Measurements from ENCODE around the gene CD24. TPM values are rescaled to one million over a fixed set of nuclear protein-coding genes. Genes with fewer than 3 reads are reported as not detected.
"Not testable (repeated sequence)": the region's sequence is repeated elsewhere in the genome, so short reads cannot be mapped to it uniquely, and the experiment has no call there.

Gene CD24
- total RNA-seq, 4 donors from 2014 or later: 1,557 to 2,748 (median 2,297) TPM

- no peaks in the 10 kb centered on the region for H3K4me1 ChIP-seq
- no peak for TF ChIP-seq CTCF (IDR thresholded peaks at IDR 0.05)
- no peak for TF ChIP-seq POLR2A (IDR thresholded peaks at IDR 0.05)
- H3K36me3 ChIP-seq: no peaks in the 10 kb centered on the region
- H3K9me3 ChIP-seq: no peaks in the 10 kb centered on the region
- H3K27ac ChIP-seq: no peak overlapping the region
- no peaks in the 10 kb centered on the region for H3K27me3 ChIP-seq
- 77 to 85% methylated on average over 2 of the region's 2 CpGs for WGBS, 2 donors
- intact Hi-C loops (cut with DNase I): no loop called here
- DNase-seq: no peak
- H3K4me3 ChIP-seq (replicated peaks in 1 of 3): no peak overlapping the region
These were observed 35.0 kb upstream of the CD24 start for GRCh38 chr6:107009499-107009898.

- no peaks in the 10 kb centered on the region for H3K9me3 ChIP-seq
- WGBS, 2 donors: 32 to 33% methylated on average over 10 of the region's 10 CpGs
- no peak overlapping the region for H3K4me3 ChIP-seq (replicated peaks in 1 of 3)
- no peaks in the 10 kb centered on the region for H3K36me3 ChIP-seq
- intact Hi-C loops (cut with DNase I): loop anchor here (10.0 kb wide), 2 partner anchors 543 to 653 kb away; no protein-coding TSS in a partner anchor
- no peaks in the 10 kb centered on the region for H3K4me1 ChIP-seq
- TF ChIP-seq CTCF (IDR thresholded peaks at IDR 0.05): peak; percentile 62 to 91 (median 76)
- TF ChIP-seq POLR2A (IDR thresholded peaks at IDR 0.05): no peak
- no peak overlapping the region for H3K27ac ChIP-seq
- no peaks in the 10 kb centered on the region for H3K27me3 ChIP-seq
- peak; percentile 44 to 73 for DNase-seq
These were observed 23.0 kb upstream of the CD24 start for GRCh38 chr6:106997392-106998158.

- no peak for DNase-seq
- H3K36me3 ChIP-seq: no peaks in the 10 kb centered on the region
- TF ChIP-seq POLR2A (IDR thresholded peaks at IDR 0.05): no peak
- TF ChIP-seq CTCF (IDR thresholded peaks at IDR 0.05): no peak
- H3K27me3 ChIP-seq: no peaks in the 10 kb centered on the region
- no peak overlapping the region for H3K27ac ChIP-seq
- 93 to 100% methylated on average over 2 to 3 of the region's 3 CpGs for WGBS, 2 donors
- no peak overlapping the region for H3K4me3 ChIP-seq (replicated peaks in 1 of 3)
- H3K9me3 ChIP-seq: no peaks in the 10 kb centered on the region
- H3K4me1 ChIP-seq: no peaks in the 10 kb centered on the region
- intact Hi-C loops (cut with DNase I): loop anchor here (10.0 kb wide), 2 partner anchors 541 to 651 kb away; no protein-coding TSS in a partner anchor
These were observed 21.1 kb upstream of the CD24 start for GRCh38 chr6:106995640-106996039.

GRCh38 chr6:106989737-106990136 is 15.2 kb upstream of the CD24 start:
- intact Hi-C loops (cut with DNase I): loop anchor here (10.0 kb wide), 2 partner anchors 535 to 645 kb away; no protein-coding TSS in a partner anchor
- DNase-seq; H3K27me3 ChIP-seq; H3K27ac ChIP-seq; H3K4me1 ChIP-seq; H3K9me3 ChIP-seq; H3K36me3 ChIP-seq; H3K4me3 ChIP-seq (replicated peaks in 1 of 3): not testable (repeated sequence)
- WGBS, 2 donors: 46 to 70% methylated on average over 3 of the region's 3 CpGs

GRCh38 chr6:106988664-106989063 is 14.1 kb upstream of the CD24 start:
- no peak for DNase-seq
- H3K36me3 ChIP-seq: no peaks in the 10 kb centered on the region
- no peaks in the 10 kb centered on the region for H3K4me1 ChIP-seq
- intact Hi-C loops (cut with DNase I): no loop called here
- WGBS, 2 donors: 73 to 79% methylated on average over 3 of the region's 3 CpGs
- TF ChIP-seq CTCF (IDR thresholded peaks at IDR 0.05) (no peak), POLR2A (IDR thresholded peaks at IDR 0.05) (no peak)
- H3K27ac ChIP-seq: no peak overlapping the region
- no peaks in the 10 kb centered on the region for H3K9me3 ChIP-seq
- H3K27me3 ChIP-seq: no peaks in the 10 kb centered on the region
- H3K4me3 ChIP-seq (replicated peaks in 1 of 3): no peak overlapping the region

Measured in thyroid gland (tissue), 4 donors.